Suppressor macrophage (primary cell): ENCODE results near the gene P3H4.

Source experiments
- DNase-seq, 4 experiments: peaks; one replicate each; pipeline ENCODE4 v3.0.0-alpha.2; 2020 to 2022

Gene P3H4

GRCh38 chr17:41818024-41818423 lies 6.3 kb upstream of the P3H4 start:
- no peak for DNase-seq

DNA sequence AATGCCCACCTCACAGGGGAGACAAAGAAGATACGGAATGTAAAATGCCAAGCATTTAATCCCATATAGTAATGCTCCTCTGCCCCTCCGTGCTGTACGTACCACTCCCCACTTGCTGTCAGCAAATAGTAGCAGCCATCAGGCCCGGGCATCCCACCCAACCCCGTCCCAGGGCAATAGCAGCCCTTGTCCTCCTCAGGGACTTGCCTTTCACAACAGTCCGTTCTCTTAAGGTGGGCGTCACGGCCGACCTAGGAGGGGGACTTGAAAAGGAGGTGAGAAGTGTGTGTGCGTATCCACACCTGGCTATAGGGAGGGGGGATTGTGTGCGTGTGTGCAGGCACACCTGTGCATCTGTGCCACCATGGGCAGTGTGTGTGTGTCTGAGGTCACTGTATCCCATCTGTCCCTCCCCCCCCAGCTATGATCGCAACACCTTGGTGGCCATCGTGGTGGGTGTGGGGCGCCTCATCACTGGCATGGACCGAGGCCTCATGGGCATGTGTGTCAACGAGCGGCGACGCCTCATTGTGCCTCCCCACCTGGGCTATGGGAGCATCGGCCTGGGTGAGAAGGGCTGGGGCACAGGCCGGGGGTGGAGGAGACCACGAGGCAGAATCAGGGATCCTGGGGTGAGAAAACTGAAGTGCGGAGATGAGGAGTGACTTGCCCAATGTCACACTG lies 5.0 kb upstream of the P3H4 start:
- DNase-seq = no peak

- no peak for DNase-seq
These were observed 2.4 kb upstream of the P3H4 start for GRCh38 chr17:41814195-41814594.

DNA sequence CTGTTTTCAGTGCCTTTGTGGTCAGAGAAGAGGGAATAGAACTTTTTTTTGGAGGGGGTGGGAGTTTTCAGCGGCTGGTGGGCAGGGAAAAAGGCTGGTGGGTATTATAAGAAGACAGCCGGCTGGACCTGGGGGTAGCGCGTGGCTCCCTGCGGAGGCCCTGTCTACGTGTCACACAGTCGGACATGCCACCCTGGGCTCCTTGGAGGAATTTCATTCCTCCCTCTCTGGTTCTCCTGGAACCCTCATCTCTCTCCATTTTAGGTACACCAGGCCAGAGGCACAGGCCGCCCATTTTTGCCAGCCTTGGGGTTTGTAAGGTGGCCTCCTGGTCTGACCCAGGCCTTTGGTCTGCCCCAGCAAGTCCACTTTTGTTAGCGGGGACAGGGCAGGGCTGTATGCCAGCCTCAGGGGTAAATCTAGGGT lies 2.0 kb upstream of the P3H4 start:
- DNase-seq = no peak

DNA sequence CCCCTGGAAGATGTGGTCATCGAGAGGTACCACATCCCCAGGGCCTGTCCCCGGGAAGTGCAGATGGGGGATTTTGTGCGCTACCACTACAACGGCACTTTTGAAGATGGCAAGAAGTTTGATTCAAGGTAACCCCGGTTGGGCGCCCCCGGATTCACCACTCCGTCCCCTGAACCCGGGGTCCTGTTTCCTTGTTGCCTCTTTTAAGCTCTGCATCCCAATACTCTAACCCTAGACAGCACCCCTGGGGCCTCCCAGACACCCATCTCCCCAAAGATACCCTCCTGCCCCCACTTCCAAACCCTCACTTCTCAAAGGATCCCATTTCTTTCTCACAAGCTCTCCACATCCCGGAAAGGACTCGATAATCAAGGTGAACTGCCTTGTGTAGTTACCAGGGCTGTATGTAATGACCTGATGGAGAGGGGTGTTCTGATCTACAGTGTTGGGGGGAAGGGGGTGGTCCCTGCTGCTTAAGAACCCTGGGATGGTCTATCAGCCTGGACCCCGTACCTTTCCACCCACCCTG lies 1.5 kb upstream of the P3H4 start:
- DNase-seq = no peak

DNA sequence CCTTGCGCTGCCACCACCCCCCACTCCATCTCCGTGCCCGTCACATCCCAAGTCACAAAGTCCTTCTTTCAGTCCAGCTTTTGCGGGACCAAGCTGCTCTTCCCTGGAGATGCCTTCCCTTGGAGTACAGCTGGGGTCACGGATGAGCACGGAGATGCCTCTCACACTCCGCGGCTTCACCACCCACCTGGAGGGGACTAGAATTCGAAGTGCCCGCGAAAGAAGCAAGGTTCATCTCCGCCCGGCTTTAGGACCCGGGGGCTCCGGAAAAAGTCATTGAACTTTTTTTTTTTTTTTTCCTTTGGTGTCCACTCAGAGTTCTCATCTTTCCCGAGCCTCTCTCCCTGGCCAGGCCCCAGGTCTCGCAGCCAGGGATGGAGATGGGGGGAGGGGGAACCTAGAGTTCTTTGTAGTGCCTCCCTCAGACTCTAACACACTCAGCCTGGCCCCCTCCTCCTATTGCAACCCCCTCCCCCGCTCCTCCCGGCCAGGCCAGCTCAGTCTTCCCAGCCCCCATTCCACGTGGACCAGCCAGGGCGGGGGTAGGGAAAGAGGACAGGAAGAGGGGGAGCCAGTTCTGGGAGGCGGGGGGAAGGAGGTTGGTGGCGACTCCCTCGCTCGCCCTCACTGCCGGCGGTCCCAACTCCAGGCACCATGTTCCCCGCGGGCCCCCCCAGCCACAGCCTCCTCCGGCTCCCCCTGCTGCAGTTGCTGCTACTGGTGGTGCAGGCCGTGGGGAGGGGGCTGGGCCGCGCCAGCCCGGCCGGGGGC lies 817 bp upstream of the P3H4 start, which contains the start of gene FKBP10:
Gene FKBP10 (plus strand): TSS at position 624 of the 771 bp plus-strand sequence. CDS start 31 bp downstream, at position 655.
- DNase-seq = peak in 2 of 4 experiments; percentile 13

GRCh38 chr17:41810659-41811548 lies 845 bp downstream of the P3H4 start:
- no peak for DNase-seq

DNA sequence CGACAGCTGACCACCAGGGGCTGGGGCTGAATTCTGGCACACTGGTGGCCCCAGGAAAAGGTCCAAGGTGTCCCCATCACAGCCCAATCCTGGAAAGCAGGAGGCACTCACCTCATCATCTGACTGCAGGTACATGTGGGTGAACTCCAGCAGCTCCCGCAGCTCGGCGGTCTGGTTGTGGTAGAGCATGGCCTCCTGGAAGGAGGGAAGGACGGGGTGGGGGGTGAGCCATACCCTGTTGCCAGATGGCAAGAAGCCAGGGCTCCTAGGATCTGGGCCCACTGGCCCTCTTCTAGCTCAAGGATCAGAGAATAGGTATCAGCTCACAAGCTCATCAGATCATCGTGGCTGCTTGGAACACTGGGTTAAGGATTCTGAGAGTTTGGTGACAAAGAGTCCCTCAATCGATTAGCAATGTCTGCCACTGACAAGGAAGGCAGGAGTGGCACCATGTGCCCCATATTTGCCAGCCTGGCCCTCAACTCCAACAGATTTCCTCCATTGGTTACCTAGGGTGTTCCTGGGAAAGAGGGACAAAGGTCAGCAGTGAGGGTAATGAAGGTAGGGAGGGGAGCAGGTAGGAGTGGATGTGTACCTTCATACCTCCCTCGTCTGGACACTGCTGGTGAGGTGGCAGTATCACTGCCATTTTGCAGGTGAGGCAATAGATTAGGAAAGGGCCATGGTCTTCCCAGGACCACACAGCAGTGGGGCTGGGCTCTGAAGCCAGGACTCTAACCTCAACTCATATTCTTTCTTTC lies 4.9 kb downstream of the P3H4 start:
- no peak for DNase-seq

DNA sequence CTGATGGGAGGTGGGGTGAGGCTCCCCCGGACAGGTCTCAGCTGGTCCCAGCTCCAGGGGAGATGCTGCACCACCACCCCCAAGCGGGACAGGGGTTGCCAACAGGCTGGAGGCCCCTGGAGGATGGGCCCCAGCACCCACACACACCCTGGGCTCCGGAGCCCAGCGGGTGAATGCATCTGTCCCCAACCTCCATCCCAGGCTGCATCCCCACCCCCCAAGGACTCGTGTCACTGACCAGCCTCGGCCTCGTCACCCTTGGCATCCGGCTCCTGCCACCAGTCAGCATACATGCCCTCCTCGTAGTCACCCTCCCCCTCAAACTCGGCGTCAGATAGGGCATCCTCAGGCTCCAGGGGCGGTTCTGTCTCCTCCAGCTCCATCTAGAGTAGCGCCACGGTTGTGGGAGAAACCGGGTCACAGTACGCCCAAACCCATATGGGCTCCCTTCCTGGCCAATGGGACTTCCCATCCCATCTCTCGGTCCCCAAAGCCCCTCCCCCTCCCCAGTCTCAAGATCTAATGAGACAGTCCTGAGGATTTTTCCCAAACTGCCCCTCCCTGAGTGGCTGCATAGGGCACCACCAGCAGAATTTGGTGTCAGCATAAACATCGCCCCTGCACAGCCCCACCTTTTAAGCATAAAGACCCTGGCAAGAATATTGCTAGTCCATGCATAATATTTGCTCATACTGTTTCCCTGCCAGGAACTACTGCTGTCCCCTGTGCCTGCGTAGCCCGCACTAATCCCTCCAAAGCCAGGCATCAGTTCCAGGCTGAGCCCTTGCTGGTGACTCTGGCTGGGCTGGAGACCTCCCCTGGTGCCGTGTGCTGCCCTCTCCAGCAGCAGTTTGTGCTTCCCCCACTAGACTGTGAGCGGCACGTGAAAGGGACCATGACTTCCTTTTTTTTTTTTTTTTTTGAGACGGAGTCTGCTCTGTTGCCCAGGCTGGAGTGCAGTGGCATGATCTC lies 8.4 kb downstream of the P3H4 start:
- peak; percentile 60 to 79 (median 76) for DNase-seq

DNA sequence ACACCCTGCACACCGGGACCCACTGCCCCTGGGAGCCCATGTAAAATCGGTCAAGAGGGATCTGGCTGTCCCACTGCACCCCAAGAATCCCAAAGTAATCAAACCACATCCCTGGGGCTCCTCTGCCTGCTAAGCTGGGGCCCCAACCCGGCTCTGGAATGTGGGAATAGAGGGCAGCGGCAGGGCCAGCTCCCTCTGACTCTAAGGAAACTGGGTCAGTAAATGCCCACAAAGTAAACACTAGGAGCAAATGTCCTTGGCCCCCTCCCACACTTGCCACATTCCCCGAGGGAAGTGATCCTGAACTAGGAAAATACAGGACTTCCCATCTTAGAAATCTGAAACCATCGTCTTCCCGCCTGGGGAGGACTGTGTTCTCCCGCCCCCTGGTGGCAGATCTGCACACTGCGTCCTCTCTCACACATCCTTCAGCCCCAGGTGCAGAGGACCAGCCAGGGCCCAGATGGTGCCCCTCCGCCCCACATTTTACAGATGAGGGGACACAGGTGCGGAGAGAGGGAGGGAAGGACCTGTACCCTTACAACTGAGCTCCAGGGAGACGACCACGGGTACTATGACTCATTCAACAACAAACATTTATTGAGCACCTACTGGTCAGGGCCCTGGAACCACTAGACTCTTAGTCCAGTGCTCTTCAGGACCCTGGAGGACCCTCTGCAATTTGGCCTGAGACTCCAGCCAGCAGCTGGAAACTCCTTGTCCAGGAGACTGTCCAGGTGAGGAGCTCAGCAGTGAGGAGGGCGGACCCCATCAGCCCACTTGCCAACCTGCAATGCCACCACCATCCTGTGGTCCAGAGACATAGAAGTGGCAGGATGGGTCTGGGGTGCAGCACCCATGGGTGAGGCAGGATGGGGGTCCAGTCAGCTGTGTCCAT lies 10.1 kb downstream of the P3H4 start:
- DNase-seq = peak; percentile 75 to 90 (median 86)

DNA sequence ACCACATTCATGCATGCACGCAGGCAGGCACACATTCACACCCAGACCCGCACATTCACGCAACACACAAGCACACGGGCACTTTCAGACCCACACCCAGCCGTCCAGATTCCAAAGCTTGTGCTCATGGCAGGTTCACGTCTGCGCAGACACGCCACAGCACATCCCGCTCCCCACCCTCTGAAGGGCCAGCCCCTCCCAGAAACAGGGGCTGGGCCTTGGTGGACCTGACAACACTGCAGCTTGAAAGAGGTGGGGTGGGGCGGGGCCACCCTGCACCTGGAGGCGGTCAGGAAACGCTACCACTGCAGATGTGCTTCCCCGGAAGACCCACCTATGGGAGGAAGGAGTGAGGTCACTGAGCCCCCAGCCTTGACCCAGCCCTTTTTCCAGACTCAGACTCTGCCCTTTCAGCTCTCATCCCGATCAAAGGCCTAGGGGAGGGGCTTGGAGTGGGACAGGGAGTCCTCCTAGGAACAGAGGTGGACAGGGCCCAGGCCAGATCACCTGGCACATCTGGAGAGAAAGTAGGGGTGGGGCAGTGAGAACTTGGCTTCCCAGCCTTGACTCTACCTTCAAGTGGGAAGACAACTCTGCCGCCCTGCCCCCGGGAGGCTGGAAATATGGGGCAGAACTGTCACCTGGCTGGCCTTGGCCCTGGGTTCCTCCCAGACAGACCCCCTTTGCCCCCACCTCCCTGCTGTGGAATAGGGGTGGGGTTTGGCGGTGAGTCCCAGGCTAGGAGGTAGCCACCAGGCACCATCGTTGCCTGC lies 11.0 kb downstream of the P3H4 start:
- DNase-seq = no peak

GRCh38 chr17:41799366-41799765 lies 12.4 kb downstream of the P3H4 start:
- DNase-seq = no peak

DNA sequence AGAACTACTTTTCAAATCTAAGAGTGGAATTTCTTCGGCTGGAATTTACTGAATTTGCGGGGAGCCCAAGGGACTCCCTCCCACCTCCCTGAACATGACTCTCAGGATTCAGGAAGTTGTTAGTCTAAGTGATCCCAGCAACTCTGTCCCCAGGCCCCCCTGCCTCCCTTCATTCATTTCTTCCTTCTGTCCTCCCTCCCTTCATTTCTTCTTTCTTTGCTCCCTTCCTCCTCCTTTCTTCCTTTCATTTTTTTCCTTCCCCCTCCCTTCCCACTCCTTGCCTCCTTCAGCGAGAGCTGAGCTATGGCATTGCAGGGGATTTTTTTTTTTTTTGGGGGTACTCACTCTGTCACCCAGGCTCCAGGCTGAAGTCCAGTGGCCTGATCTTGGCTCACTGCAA lies 14.4 kb downstream of the P3H4 start:
- no peak for DNase-seq

GRCh38 chr17:41796121-41796895 lies 15.4 kb downstream of the P3H4 start:
- DNase-seq = peak; percentile 41 to 66 (median 62)

DNA sequence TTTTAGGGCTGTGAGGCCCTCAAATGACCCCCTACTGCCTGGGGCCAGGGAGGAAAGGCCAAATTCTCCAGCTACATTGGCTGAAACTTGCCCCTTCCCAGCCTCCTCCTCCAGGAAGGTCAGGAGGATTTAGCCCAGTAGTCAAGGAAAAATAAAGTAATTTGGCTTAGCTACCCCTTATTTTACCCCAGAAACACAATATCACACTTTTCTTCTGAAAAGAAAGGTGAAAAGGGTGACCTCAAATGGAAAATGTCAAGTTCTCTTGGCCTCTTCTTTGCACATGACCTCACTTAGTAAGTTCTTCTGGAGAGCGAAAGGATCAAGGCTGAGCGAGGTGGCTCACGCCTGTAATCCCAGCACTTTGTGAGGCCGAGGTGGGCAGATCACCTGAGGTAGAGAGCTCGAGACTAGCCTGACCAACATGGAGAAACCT lies 17.2 kb downstream of the P3H4 start:
- DNase-seq = no peak

DNA sequence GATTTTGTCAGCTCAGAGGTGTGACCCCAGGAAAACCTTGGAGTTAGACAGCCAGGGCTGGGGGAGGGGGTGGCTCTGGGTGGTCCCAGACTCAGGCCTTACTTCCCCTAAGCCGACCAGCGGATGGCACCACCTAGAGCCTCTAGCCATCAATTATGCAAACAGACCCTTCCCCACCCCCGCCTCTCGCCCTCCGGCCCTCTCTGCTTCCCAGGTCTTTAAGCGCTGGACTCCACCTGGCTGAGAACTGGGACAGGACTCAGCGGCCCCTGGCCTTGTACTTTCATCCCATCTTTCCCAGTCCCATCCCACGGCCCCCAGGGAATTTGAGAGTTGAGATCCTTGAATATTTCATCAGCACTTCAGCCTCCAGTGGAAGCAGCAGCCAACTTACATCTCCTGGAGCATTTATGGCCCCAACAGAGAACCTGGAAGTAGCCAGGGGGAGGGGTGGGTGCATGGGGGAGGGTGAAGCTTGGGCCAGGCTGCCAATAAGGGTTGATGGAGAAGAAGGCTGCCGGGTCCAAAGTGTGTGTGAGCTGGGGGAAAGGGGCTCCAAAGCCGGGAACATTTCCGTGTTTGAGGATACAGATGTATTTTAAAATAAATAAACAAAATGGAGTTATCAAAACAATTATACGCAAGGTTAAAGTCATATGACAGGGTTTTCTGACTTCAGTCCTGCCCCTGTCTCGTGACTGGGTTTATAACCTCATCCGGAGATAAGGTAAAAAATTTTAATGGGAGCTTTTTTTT lies 17.8 kb downstream of the P3H4 start:
- DNase-seq = no peak
